Hypothalamus (tissue), 51 donors: ENCODE measurements around the gene RGR.

Experiments
- DNase-seq, 51 donors: peaks; one replicate each; lab custom pipeline; 2025; lab: John Stamatoyannopoulos, UW

The RGR gene

GRCh38 chr10:84216834-84217233 lies 28.0 kb upstream of the RGR start:
- DNase-seq: no peak

- no peak for DNase-seq
Measured at GRCh38 chr10:84217746-84218145, 27.1 kb upstream of the RGR start.

GRCh38 chr10:84221916-84222315 lies 22.9 kb upstream of the RGR start:
- DNase-seq: no peak

GRCh38 chr10:84224411-84225028 lies 20.3 kb upstream of the RGR start:
- no peak for DNase-seq

- peak in 1 of 51 donors; percentile 16 for DNase-seq
Measured at GRCh38 chr10:84225427-84226173, 19.3 kb upstream of the RGR start, which contains the start of gene LRIT2. Gene LRIT2 (minus strand): TSS chr10:84225544. CDS start chr10:84225520, 24 bp downstream.

- DNase-seq: no peak
Measured at GRCh38 chr10:84226616-84227015, 18.2 kb upstream of the RGR start.

GRCh38 chr10:84227810-84228209 lies 17.0 kb upstream of the RGR start:
- peak in 2 of 51 donors; percentile 6 to 20 for DNase-seq

- no peak for DNase-seq
Measured at GRCh38 chr10:84230359-84230758, 14.5 kb upstream of the RGR start.

- DNase-seq: no peak
Measured at GRCh38 chr10:84232376-84232775, 12.5 kb upstream of the RGR start.

GRCh38 chr10:84233940-84234339 lies 10.9 kb upstream of the RGR start:
- peak in 1 of 51 donors; percentile 11 for DNase-seq

- no peak for DNase-seq
Measured at GRCh38 chr10:84234479-84234878, 10.4 kb upstream of the RGR start.

GRCh38 chr10:84235096-84235495 lies 9.8 kb upstream of the RGR start:
- DNase-seq: no peak

- no peak for DNase-seq
Measured at GRCh38 chr10:84236807-84237198, 8.1 kb upstream of the RGR start.

GRCh38 chr10:84237199-84238051 lies 7.4 kb upstream of the RGR start:
- no peak for DNase-seq

GRCh38 chr10:84238909-84239308 lies 5.9 kb upstream of the RGR start:
- DNase-seq: no peak

GRCh38 chr10:84241185-84241790 lies 3.6 kb upstream of the RGR start, which contains the start of gene LRIT1:
Gene LRIT1 (minus strand): TSS chr10:84241546. CDS start chr10:84241439, 107 bp downstream.
- no peak for DNase-seq

GRCh38 chr10:84243759-84244158 lies 1.1 kb upstream of the RGR start:
- DNase-seq: no peak

- DNase-seq: no peak
Measured at GRCh38 chr10:84247496-84247895, 2.6 kb downstream of the RGR start.

GRCh38 chr10:84248794-84249193 lies 3.9 kb downstream of the RGR start:
- no peak for DNase-seq

- DNase-seq: no peak
Measured at GRCh38 chr10:84254552-84255478, 10.0 kb downstream of the RGR start.
